ENCODE data around the gene SCD5.

Gene SCD5

DNA sequence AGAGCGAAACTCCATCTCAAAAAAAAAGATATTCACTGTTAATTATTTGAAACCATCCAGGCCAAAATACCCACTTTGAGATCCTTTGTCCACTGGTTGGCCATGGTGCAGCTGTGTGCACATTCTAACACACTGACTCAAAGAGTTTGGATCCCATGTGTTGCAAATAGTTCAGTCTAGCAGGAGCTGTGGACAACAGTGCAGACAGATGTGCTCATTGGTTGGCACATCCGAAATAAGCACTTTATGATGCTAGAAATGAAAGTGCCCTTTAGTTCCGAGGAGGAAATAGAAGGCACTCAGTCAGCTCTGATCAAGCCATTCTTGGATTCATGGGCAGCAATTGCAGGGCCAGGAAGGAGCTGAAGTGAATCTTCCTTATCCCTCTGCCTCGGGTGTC lies 173.8 kb downstream of the SCD5 start:
- no peak for DNase-seq

DNA sequence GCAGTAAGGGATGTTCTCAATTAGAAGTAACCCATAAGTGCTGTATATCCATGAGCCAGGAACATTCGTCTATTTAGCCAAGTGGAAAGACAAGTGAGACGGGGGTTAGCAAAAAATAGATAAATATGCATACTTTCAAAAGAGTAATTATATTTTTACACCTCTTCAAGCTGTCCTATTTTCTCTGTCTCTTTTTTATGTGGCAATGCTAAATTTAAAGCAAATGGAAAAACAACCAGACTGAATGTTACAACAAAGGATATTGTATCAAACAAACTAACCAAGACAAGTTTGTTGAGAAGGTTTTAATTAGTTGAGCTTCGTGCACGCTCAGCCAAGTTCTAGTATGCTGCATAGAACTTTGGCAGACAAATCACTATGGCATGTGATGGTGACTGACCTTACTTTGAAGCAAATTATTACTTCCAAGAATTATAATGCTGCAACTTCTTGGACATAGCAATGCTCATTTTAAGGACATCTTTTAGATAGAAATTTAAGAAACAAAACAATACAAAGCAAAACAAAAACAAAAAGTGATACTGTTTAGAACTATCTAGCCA lies 175.4 kb downstream of the SCD5 start:
- DNase-seq: no peak

DNA sequence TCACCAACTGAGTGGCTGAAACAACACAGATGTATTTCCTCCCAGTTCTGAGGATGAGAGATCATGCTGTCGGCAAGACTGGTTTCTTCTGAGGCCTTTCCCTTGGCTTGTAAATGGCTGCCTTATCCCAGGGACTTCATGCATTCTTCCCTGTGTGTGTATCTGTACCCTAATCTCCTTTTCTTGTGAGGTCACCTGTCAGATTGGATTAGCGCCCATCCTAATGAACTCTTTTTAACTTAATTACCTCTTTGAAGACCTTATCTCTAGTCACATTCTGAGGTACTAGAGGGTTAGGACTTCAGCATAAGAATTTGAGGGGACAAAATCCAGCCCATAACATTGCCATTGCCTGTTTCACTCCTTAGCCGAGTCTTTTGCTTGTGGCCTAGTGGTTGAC lies 177.3 kb downstream of the SCD5 start:
- DNase-seq: no peak

DNA sequence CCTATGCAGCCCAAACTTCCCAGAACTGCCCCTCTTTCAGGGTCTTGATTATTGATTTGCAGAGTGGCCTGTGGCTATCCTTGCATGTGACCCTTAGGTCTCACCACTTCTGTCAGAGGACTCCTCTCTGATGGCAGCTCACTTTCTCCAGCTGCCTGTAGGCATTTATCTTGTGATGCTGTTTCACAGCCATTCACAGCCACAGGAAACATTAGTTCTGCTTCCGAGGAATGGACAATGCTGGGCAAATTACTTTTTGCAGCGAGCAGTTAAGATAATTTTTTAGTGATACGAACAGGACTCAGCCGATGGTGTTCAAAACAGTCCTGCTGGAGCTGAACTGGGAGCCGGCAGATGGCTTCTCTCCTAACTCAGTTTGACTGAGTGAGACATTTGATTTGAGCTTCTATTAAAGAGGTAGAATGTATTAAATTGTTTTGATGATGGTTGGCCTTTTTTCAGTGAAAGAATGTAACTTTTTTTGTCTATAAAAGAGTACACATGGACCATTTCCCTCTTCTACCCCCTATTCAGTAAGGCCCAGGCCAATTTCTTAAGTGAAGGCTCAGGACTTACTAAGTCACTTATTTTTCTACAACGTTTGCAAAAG lies 178.4 kb downstream of the SCD5 start:
- no peak for DNase-seq

DNA sequence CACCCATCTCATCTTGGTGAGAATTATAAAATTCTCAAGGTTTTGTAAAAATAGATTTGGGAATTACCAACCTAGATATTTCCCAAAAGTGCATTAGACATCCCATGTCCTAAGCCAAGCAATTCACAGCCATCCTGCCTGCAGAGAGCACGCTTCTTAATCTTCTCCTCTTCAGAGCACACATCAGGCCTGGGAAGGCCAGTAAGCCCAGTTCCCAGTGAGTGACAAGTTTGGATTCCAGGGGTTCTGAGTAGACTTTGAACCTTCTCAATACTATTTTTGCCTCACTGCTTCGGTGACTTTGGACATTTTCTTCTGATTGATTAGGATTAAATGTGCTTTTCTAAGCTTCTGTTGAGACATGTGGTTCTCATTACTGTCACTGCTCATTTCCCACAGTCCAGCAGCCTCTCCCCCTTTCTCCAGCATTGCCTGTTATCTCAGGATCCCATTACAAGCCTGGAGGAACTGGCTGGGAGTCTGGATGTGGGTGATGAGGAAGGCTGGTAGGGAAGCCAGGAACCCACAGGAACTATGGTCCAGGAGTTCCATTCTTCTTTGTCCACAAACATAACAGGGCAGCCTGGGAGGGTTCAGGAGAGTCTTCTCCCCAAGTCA lies 180.4 kb downstream of the SCD5 start:
- DNase-seq: no peak

DNA sequence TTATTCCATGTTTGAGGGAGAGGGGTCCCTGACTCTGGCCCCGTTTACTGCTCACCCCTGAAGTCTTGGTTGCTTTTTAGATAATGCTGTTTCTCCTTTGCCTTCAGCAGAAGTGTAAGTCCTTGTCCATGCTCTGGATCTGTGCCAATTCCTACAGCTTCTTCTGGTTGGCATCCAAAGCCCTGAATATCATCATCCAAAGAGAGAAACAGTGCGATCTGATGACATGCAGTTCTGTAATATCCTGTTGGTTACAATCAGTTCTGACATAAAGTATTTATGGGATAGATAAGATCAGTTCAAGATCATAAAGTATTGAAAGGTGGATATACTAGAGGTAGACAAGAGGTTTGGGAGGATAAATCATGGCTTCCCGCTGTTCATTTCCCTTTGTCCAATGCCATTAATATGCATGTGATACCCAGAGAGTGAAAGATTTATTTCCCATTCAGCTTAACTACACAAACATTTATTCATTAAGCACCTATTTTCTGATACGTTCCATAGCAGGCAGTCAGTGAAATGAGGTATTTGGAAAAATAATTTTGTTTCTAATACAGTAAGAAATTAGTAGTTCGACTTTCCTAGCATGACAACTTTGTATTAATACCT lies 183.7 kb downstream of the SCD5 start:
- DNase-seq: no peak

DNA sequence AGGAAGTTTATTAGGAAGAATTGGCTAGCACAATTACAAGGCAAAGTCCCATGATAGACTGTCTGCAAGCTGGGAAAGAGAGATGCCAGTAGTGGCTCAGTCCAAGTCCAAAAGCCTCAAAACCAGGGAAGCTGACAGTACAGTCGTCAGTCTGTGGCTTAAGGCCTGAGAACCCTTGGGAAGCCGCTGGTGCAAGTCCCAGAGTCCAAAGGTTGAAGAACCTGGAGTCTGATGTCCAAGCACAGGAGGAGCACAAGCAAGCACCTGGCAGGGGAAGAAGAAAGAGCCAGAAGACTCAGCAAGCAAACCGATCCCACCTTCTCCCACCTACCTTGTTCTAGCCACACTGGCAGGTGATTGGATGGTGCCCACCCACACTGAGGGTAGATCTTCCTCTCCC lies 185.5 kb downstream of the SCD5 start:
- DNase-seq: no peak

DNA sequence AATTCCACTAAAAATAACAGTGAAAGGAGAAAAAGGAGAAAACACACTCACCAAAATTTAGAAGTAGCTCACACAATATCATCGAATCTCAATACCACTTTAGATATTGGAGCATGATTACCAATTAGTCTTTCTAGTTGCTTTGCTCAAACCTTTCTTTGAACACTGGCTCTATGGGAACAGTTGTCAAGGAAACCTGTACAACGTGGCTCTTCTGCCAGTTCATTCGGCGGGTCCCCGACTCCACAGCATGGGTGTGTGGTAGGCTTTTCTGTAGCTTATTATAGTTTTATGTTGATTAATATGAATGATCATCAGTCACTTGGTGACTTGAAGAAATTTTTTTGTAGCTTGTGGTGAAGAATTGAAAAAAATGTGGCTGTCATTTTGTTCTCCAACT lies 186.6 kb downstream of the SCD5 start:
- no peak for DNase-seq

DNA sequence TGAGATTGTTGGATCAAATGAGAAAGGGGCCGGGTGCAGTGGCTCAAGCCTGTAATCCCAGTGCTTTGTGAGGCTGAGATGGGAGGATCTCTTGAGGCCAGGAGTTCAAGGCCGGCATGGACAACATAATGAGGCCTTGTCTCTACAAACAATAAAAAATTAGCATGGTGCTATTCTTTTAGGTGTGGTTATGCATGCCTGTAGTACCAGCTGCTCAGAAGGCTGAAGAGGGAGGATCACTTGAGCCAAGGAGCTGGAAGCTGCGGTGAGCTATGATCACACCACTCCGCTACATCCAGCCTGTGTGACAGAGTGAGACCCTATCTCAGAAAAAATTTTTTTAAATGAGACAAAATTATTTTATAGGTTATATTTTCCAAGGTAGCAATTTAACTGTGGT lies 187.1 kb downstream of the SCD5 start:
- no peak for DNase-seq

DNA sequence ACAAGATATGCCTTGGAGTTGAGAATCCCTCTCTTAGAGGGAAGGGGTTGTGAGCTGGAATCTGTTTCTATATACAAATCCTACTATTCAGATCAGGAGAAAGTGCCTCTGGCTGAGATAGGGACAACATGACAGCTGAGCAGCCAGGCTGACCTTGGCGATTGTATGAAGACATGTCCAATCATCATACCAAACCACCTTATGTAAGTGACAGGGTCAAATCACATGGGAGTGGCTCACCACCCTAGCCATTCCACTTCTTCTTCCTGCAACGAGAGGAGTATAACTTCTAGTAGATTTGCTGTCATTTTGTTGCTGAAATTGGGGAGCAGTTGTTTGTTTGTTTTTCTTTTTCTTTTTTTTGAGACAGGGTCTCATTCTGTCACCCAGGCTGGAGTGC lies 188.6 kb downstream of the SCD5 start:
- no peak for DNase-seq

DNA sequence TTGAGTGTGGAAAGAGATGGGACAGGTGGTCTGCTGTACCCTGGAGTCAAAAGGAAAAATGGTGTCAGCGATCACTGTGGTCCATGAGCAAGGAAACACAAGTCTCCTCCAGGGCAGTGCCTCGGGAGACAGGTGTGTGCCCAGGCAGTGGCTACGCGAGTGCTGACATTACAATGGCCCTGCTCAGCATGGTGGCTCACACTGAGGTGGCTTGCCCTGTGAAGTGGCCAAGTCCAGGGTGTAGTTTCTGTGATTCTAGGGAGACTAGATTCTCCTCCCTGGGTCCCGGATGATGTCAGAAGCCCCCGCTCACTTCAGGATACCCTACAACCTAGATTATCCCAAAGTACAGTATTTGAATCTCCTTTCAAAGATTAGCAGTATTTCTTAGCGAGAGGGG lies 192.0 kb downstream of the SCD5 start:
- no peak for DNase-seq

DNA sequence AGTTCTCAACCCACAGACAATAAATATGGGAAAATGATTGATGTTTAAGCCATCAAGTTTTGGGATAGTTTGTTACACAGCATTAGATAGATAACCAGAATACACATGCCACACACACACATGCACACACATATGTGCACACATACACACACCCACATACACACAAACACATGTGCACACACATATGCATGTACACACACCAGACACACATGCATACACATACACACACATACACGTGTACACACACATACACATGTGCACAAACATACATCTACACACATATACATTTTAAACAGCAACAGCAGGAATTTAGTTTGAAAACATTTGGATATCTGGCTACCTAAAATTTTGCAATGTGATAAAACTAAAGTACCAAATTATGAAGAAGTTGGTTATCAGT lies 194.1 kb downstream of the SCD5 start:
- no peak for DNase-seq

DNA sequence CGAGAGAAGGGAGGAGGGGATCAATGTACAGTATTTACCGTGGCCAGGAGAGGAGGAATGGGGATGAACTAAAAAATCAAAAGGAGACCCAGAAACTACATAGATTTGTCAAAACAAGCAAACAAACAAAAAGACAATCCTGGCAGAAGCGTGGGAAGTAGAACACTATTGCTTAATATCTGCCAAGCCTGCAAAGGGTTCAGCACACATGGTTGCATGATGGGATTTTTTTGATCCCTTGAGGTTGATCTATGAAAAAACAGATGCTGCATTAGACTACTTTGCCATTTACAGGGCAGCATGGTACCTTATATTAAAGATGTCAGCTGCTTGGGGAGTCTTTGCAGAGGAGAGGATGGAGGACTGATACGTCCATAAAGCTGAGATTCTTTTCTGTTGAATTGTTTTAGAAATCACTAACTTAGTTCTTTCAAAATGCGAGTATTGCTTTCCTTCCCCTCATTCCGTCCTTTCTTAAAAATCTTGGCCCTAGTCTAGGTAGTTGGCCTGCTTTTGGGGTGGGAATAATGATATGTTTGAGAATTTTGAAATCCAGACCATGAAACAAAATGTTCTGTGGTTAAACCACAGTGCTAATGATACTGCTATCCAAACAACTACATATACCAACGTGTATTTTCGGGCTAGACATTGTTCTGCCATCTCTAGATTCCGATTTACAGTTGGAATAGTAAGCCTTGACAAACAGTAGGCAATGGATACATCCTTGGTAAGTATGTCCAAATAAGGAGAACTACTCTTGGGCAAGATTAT lies 197.2 kb downstream of the SCD5 start:
- DNase-seq: no peak

DNA sequence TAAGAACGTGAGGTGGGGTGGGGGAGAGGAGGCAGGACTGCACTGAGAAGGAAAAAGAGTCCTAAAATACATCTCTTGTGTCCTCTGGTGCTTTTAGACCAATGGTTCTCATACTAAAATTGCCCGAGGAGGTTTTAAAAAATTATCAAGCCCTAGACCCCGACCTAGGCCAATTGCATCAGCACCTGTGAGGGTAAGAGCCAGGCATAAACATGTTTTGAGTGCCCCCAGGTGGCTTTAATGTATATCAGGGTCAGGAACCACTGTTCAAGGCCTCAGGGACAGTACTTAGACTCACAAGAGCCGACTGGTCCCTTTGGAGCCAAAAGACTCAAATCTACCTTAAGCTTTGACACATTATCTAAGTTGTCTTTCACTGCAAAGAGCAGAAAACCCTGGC lies 199.3 kb downstream of the SCD5 start:
- DNase-seq: no peak

DNA sequence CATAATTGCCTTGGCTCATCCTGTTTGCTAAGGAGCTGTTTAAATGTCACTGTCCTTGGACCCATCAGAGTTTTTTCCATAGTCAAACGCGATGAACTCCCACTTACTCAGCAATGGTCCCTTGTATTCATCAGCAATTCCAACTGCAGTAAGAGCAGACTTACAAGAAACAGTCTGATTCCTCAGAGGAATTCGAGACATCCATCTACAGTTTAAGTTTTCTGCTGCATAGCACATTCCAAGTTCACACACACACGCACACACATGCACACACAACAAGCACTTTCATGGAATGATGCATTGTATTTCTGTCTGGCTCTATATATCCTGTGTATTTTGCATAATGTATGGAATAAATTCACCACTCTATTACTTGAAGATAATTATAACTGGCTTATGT lies 204.1 kb downstream of the SCD5 start:
- no peak for DNase-seq

DNA sequence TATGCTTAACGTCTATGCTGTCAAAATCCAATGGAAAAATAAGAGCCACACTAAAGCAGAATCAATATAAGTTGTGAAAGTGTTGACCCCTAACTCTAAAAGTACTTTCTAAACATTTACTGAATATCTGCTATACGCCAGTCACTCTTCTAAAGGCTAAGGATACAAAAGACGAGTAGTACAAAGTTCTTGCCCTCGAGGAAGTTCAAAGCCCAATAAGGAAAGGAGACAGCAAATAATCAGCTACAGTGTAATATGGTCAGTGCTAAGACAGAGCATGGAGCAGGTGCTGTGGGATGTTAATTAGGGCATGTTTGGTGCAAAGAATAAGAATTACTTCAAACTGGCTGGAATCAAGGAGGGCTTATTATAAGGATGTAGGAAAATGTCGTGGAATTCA lies 205.2 kb downstream of the SCD5 start:
- DNase-seq: no peak

DNA sequence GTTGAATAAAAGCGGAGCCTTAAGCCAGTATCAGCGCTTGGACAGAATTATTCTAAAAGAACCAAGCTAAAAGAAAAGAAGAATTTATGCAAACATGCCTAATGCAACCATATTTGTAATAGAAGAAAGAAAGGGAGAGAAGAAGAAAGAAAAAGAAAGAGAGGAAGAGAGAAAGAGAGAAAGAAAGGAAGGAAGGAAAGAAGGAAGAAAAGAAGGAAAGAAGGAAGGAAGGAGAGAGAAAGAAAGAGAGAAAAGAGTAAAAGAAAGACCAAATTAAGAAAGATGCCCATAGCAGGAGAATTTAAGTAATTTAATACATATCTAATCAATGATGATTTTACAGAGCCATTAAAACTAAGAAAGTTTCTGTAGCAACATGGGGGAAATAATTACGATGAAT lies 206.0 kb downstream of the SCD5 start:
- no peak for DNase-seq

DNA sequence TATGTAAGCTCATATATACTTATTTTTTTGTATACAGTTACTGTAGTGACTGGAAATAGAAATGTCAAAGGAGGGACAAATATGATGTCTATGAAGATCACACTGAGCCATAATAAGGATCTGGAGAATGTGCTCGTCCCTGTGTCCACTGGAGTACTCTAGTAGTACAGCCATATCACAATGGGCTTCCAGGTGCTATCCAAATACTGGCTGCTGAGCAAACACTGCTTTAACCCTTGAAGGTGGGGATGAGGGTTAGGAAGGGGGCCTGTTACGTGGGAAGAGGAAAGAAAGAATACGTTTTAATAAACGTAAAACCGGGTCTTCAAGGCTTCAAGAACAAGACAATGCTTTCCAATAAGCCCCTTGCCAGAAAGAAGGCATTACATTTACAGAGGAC lies 207.0 kb downstream of the SCD5 start:
- no peak for DNase-seq

DNA sequence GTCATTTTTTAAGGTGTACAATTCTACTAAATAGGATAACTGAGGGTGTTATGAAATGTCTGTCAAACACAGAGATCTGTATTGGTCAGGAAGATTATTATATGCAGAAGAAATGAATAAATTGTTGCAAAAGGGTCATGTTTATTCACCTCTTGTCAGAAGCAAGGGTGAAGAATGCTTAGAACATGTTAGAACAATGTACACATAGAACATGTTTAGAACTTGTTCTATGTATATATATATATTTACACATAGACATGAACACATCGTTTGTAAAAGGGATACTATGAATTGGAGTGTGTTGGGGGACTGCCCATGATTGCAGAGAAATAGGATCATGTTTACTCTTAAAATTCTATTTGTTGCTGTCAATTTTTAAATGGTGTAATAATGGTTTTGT lies 208.8 kb downstream of the SCD5 start:
- no peak for DNase-seq

DNA sequence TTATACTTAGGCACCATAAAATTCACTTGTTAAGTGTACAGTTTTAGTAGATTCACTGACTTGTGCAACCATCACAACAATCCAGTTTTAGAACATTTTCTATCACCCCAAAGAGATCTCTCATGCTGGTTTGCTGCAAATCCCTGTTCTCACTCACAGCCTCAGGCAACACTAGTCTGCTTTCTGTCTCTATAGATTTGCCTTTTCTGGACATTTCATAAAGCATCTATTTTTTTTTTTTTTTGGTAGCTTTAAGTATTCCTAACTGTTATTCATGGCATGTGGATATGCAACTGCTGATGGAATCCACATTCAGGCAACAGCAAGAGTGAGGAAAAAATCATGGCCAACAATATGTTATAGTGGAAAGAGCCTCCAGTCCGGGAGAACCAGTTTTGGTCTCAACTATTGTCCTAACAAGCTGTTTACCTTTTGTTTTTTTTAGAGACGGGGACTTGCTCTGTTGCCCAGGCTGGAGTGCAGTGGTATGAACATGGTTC lies 209.8 kb downstream of the SCD5 start:
- DNase-seq: no peak

DNA sequence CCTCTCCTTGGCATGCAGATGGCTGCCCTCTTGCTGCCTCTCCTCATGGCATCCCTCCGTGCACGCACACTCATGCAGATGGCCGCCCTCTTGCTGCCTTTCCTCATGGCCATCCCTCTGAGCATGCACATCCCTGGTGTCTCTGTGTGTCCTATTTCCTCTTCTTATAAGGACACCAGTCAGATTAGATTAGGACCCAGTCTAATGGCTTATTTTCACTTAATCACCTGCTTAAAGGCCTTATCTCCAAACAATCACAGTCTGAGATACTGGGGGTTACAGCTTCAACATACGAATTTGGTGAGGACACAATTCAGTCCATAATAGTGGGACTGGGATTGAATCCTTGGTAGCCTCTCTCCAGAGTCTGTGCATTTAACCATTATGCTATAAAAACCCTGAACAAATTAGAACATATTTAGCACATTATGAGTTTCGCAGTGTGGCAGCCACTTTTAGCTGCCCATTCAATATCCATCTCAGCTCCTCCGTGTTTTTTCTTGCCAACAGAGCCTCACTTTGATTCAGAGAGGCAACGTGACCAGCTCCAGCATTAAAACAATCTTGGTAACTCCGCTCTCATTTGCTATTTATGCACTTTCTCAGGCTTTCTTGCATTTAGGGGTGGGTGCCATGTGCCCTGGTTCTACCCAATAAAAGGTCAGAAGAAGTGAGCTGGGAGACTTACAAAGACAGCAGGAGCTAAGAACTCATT lies 210.6 kb downstream of the SCD5 start:
- no peak for DNase-seq

DNA sequence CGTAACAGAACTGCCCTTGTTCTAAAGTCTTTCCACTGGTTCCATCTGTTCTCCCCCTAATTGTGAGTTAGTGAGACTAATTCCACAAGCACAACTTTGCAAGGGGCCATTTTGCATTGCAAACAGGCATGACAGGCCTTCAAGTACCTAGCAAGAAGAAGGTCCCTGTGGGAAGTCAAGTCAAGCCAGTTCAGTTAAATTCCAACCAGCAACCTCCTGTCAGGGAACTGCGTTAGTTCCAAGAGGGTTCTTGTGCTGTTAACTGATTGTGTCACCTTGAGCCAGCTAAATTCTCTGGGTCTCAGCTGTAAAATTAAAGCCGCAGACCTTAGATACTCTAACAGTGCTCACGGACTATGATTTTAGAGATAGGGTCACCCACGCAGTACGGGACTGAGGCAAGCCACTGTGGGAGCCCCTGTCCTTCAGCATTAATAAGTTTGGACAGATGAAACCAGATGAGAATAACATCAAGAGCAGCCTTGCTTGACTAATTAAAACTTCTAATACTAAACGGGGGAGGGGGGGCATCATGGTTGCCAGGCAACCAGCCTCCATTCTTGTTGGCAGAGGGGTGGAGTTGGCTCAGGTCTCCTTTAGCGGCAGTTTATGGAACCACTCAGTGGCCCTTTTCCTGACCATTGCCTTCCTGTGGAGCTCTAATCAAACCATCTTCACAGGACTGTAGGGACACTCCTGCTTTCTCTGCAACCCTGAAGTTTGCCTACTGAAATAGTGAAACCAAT lies 212.7 kb downstream of the SCD5 start:
- no peak for DNase-seq
